DND-41 (cell line): ENCODE data around the gene CCL15.
"Not testable (repeated sequence)": the region's sequence is repeated elsewhere in the genome, so short reads cannot be mapped to it uniquely, and the experiment has no call there.

Source experiments
- CTCF ChIP-seq: IDR thresholded peaks from 2 replicates; pipeline ENCODE4 v1.5.1; 2012; ENCODE audit warnings: borderline replicate concordance, low read length, moderate library complexity, mild to moderate bottlenecking; ENCODE audit not compliant: poor library complexity, severe bottlenecking; ENCODE audit errors: extremely low read depth
- EZH2 ChIP-seq: IDR thresholded peaks from 3 replicates; pipeline ENCODE4 v1.6.1; 2012; ENCODE audit warnings: borderline replicate concordance, low read depth, mild to moderate bottlenecking, moderate library complexity, low read length, inconsistent platforms; ENCODE audit not compliant: severe bottlenecking

GRCh38 chr17:35995346-35995745, 6.0 kb downstream of the CCL15 start:
- not testable (repeated sequence) for TF ChIP-seq EZH2, CTCF
